Dendritic cell treated with granulocyte-macrophage colony-stimulating factor and Interleukin-4, amounts not matched to agents 40 ng/mL and 50 ng/mL, for 4 days (primary cell): ENCODE results near the gene PARD3.

Source experiments
- H3K27ac Mint-ChIP-seq: one replicate; pipeline ENCODE4 v1.8.0; 2022; ENCODE audit warnings: mild to moderate bottlenecking, mixed read lengths
- H3K27me3 Mint-ChIP-seq: one replicate; pipeline ENCODE4 v1.8.0; 2022; ENCODE audit warnings: mild to moderate bottlenecking, mixed read lengths
- H3K36me3 Mint-ChIP-seq: one replicate; pipeline ENCODE4 v1.8.0; 2022; ENCODE audit warnings: low read depth, mixed read lengths
- H3K4me1 Mint-ChIP-seq: one replicate; pipeline ENCODE4 v1.8.0; 2022; ENCODE audit warnings: low read depth, mixed read lengths
- H3K4me3 Mint-ChIP-seq: one replicate; pipeline ENCODE4 v1.8.0; 2022; ENCODE audit warnings: mild to moderate bottlenecking, moderate library complexity, mixed read lengths
- H3K9me3 Mint-ChIP-seq: one replicate; pipeline ENCODE4 v1.8.0; 2022; ENCODE audit warnings: mixed read lengths
- intact Hi-C: fragments of 100-400 bp; cut with micrococcal nuclease; formaldehyde crosslinking; loops from one replicate; pipeline ENCODE4 v1.15.0; 2022

The PARD3 gene

GRCh38 chr10:34728361-34728760 is 86.7 kb downstream of the PARD3 start:
- intact Hi-C loops = no loop called here
- Mint-ChIP-seq H3K9me3 (no peaks in the 10 kb centered on the region), H3K4me3 (no peak overlapping the region), H3K27me3 (peaks cover 37% of the 10 kb centered on the region), H3K4me1 (no peaks in the 10 kb centered on the region), H3K36me3 (no peaks in the 10 kb centered on the region), H3K27ac (no peak overlapping the region)

GRCh38 chr10:34727595-34728033 is 87.5 kb downstream of the PARD3 start:
- no peaks in the 10 kb centered on the region for H3K9me3 Mint-ChIP-seq
- intact Hi-C loops = no loop called here
- H3K4me1 Mint-ChIP-seq = no peaks in the 10 kb centered on the region
- H3K36me3 Mint-ChIP-seq = no peaks in the 10 kb centered on the region
- H3K4me3 Mint-ChIP-seq = no peak overlapping the region
- H3K27me3 Mint-ChIP-seq = peaks cover 40% of the 10 kb centered on the region
- H3K27ac Mint-ChIP-seq = no peak overlapping the region

GRCh38 chr10:34726862-34727261 is 88.2 kb downstream of the PARD3 start:
- Mint-ChIP-seq H3K36me3 (no peaks in the 10 kb centered on the region), H3K27ac (no peak overlapping the region), H3K4me3 (no peak overlapping the region), H3K4me1 (no peaks in the 10 kb centered on the region), H3K27me3 (peaks cover 43% of the 10 kb centered on the region), H3K9me3 (no peaks in the 10 kb centered on the region)
- intact Hi-C loops = no loop called here

- Mint-ChIP-seq H3K27ac (no peak overlapping the region), H3K4me3 (no peak overlapping the region), H3K9me3 (no peaks in the 10 kb centered on the region), H3K27me3 (peaks cover 59% of the 10 kb centered on the region), H3K36me3 (no peaks in the 10 kb centered on the region), H3K4me1 (no peaks in the 10 kb centered on the region)
- intact Hi-C loops = no loop called here
These were observed 91.3 kb downstream of the PARD3 start for GRCh38 chr10:34723750-34724149.

GRCh38 chr10:34722404-34722803 is 92.7 kb downstream of the PARD3 start:
- Mint-ChIP-seq H3K4me1 (no peaks in the 10 kb centered on the region), H3K27ac (no peak overlapping the region), H3K9me3 (no peaks in the 10 kb centered on the region), H3K27me3 (peaks cover 68% of the 10 kb centered on the region), H3K36me3 (no peaks in the 10 kb centered on the region), H3K4me3 (no peak overlapping the region)
- intact Hi-C loops = no loop called here

GRCh38 chr10:34721208-34721840 is 93.8 kb downstream of the PARD3 start:
- no peak overlapping the region for H3K27ac Mint-ChIP-seq
- intact Hi-C loops = no loop called here
- peaks cover 5% of the 10 kb centered on the region for H3K4me1 Mint-ChIP-seq
- H3K36me3 Mint-ChIP-seq = no peaks in the 10 kb centered on the region
- H3K4me3 Mint-ChIP-seq = no peak overlapping the region
- H3K9me3 Mint-ChIP-seq = no peaks in the 10 kb centered on the region
- H3K27me3 Mint-ChIP-seq = peaks cover 61% of the 10 kb centered on the region

- intact Hi-C loops = no loop called here
- Mint-ChIP-seq H3K9me3 (no peaks in the 10 kb centered on the region), H3K4me1 (peaks cover 5% of the 10 kb centered on the region), H3K4me3 (no peak overlapping the region), H3K27me3 (peaks cover 64% of the 10 kb centered on the region), H3K36me3 (no peaks in the 10 kb centered on the region), H3K27ac (no peak overlapping the region)
These were observed 95.3 kb downstream of the PARD3 start for GRCh38 chr10:34719746-34720145.

- Mint-ChIP-seq H3K4me3 (no peak overlapping the region), H3K9me3 (no peaks in the 10 kb centered on the region), H3K4me1 (peaks cover 5% of the 10 kb centered on the region), H3K36me3 (no peaks in the 10 kb centered on the region), H3K27me3 (peaks cover 66% of the 10 kb centered on the region), H3K27ac (no peak overlapping the region)
- intact Hi-C loops = no loop called here
These were observed 95.8 kb downstream of the PARD3 start for GRCh38 chr10:34719328-34719727.

GRCh38 chr10:34717429-34717828 is 97.7 kb downstream of the PARD3 start:
- Mint-ChIP-seq H3K27ac (no peak overlapping the region), H3K27me3 (peaks cover 71% of the 10 kb centered on the region), H3K4me3 (no peak overlapping the region), H3K36me3 (no peaks in the 10 kb centered on the region), H3K9me3 (no peaks in the 10 kb centered on the region), H3K4me1 (peaks cover 5% of the 10 kb centered on the region)
- intact Hi-C loops = no loop called here

GRCh38 chr10:34716958-34717357 is 98.1 kb downstream of the PARD3 start:
- H3K4me3 Mint-ChIP-seq = no peak overlapping the region
- intact Hi-C loops = no loop called here
- H3K9me3 Mint-ChIP-seq = no peaks in the 10 kb centered on the region
- H3K4me1 Mint-ChIP-seq = peaks cover 5% of the 10 kb centered on the region
- no peaks in the 10 kb centered on the region for H3K36me3 Mint-ChIP-seq
- no peak overlapping the region for H3K27ac Mint-ChIP-seq
- peaks cover 71% of the 10 kb centered on the region for H3K27me3 Mint-ChIP-seq

GRCh38 chr10:34716234-34716633 is 98.9 kb downstream of the PARD3 start:
- Mint-ChIP-seq H3K9me3 (no peaks in the 10 kb centered on the region), H3K27ac (no peak overlapping the region), H3K36me3 (no peaks in the 10 kb centered on the region), H3K4me1 (peaks cover 5% of the 10 kb centered on the region), H3K4me3 (no peak overlapping the region), H3K27me3 (peaks cover 71% of the 10 kb centered on the region)
- intact Hi-C loops = no loop called here

- intact Hi-C loops = no loop called here
- Mint-ChIP-seq H3K36me3 (no peaks in the 10 kb centered on the region), H3K9me3 (no peaks in the 10 kb centered on the region), H3K4me3 (no peak overlapping the region), H3K4me1 (peaks cover 5% of the 10 kb centered on the region), H3K27me3 (peaks cover 74% of the 10 kb centered on the region), H3K27ac (no peak overlapping the region)
These were observed 99.4 kb downstream of the PARD3 start for GRCh38 chr10:34715511-34716187.

GRCh38 chr10:34713875-34714274 is 101.2 kb downstream of the PARD3 start:
- Mint-ChIP-seq H3K36me3 (no peaks in the 10 kb centered on the region), H3K27me3 (peaks cover 68% of the 10 kb centered on the region), H3K4me1 (peaks cover 5% of the 10 kb centered on the region), H3K9me3 (no peaks in the 10 kb centered on the region), H3K4me3 (no peak overlapping the region), H3K27ac (no peak overlapping the region)
- intact Hi-C loops = no loop called here

GRCh38 chr10:34711500-34711899 is 103.6 kb downstream of the PARD3 start:
- Mint-ChIP-seq H3K27ac (no peak overlapping the region), H3K4me3 (no peak overlapping the region), H3K4me1 (no peaks in the 10 kb centered on the region), H3K36me3 (no peaks in the 10 kb centered on the region), H3K27me3 (peaks cover 62% of the 10 kb centered on the region), H3K9me3 (no peaks in the 10 kb centered on the region)
- intact Hi-C loops = no loop called here

- Mint-ChIP-seq H3K27ac (no peak overlapping the region), H3K4me1 (no peaks in the 10 kb centered on the region), H3K4me3 (no peak overlapping the region), H3K36me3 (no peaks in the 10 kb centered on the region), H3K9me3 (no peaks in the 10 kb centered on the region), H3K27me3 (peaks cover 61% of the 10 kb centered on the region)
- intact Hi-C loops = no loop called here
These were observed 104.7 kb downstream of the PARD3 start for GRCh38 chr10:34710391-34710751.
